ENCODE results near the gene GBP3.

- TF ChIP-seq PRDM15 (CRISPR knock-in tag; IDR thresholded peaks at IDR 0.05), result no peak
- TF ChIP-seq POLR2A (IDR thresholded peaks at IDR 0.05; ENCODE audit: low read depth, low read length), result no peak
- no peak for TF ChIP-seq CTCF (IDR thresholded peaks at IDR 0.05 in 2 of 3, conservative IDR thresholded peaks at IDR 0.05 in 1 of 3; ENCODE audit: control insufficient read depth in 2 of 3, extremely low read depth in 1 of 3, insufficient read depth in 1 of 3, low read depth in 3 of 3, low read length in 3 of 3)
- TF ChIP-seq POU2F2 (IDR thresholded peaks at IDR 0.05; ENCODE audit: borderline replicate concordance, low read depth, low read length), result no peak
Measured at GRCh38 chr1:89069951-89070350, 47.3 kb upstream of the GBP3 start.
